HUES64 (cell line): Measurements from ENCODE around the gene ALKBH6.
"Not testable (repeated sequence)": the region's sequence is repeated elsewhere in the genome, so short reads cannot be mapped to it uniquely, and the experiment has no call there.

Source experiments
- H3K27ac ChIP-seq: 2 replicates; pipeline ENCODE4 v1.7.0; 2013; ENCODE audit warnings: low read depth, low read length, inconsistent platforms
- H3K27me3 ChIP-seq: 2 replicates; pipeline ENCODE4 v1.6.1; 2013; ENCODE audit warnings: mild to moderate bottlenecking, low read length; ENCODE audit not compliant: insufficient read depth
- H3K36me3 ChIP-seq: 2 replicates; pipeline ENCODE4 v1.6.1; 2013; ENCODE audit warnings: mild to moderate bottlenecking, low read length; ENCODE audit not compliant: insufficient read depth
- H3K4me1 ChIP-seq: 2 replicates; pipeline ENCODE4 v1.6.1; 2013; ENCODE audit warnings: mild to moderate bottlenecking, low read length, moderate library complexity; ENCODE audit not compliant: insufficient read depth
- H3K4me3 ChIP-seq: 2 replicates; pipeline ENCODE4 v1.5.1; 2013; ENCODE audit warnings: mild to moderate bottlenecking, low read length, moderate library complexity
- H3K9ac ChIP-seq: 2 replicates; pipeline ENCODE4 v1.6.1; 2013; ENCODE audit warnings: mild to moderate bottlenecking, low read depth, low read length
- H3K9me3 ChIP-seq: 2 replicates; pipeline ENCODE4 v1.6.1; 2013; ENCODE audit warnings: low read depth, low read length; ENCODE audit not compliant: insufficient read depth
- WGBS: fragments of 150-250, 120-280 bp; methylation state at CpG from one replicate; pipeline ENCODE4 v1.1.7; 2013; ENCODE audit warnings: missing lambda C conversion rate; 5-methylcytosine and 5-hydroxymethylcytosine counted together

ALKBH6 gene

DNA sequence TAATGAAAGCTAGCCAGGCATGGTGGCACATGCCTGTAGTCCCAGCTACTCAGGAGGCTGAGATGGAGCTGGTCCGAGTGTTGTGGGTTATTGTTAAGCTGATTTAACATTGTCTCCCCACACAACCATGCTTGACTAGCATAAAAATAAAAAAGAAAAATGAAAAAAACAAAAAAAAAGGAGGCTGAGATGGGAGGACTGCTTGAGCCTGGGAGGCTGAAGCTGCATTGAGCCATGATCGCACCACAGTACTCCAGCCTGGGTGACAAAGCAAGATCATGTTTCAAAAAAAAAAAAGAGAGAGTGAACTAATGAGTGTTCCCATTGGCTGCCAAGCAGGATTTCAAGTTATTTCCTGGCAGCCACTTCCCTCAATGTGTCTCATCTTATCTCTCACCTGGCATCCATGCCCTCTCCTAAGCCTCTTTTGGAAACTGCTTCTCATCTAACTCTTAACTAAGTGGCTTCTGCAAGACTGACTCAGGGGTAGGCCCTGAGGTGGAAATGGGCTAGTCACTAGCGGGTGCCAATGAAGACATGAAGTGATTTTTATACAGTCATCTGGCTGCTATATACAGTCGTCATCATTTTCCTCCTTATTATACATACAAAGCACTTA lies 35.2 kb upstream of the ALKBH6 start:
- Histone ChIP-seq H3K4me1 (peaks cover 4% of the 10 kb centered on the region; the same call in 1 of the 2 replicates), H3K36me3 (no peaks in the 10 kb centered on the region), H3K4me3 (no peak overlapping the region), H3K27me3 (no peaks in the 10 kb centered on the region), H3K27ac (no peak overlapping the region), H3K9ac (no peak overlapping the region), H3K9me3 (no peaks in the 10 kb centered on the region)
- 83% methylated on average over 2 of the region's 4 CpGs for WGBS

DNA sequence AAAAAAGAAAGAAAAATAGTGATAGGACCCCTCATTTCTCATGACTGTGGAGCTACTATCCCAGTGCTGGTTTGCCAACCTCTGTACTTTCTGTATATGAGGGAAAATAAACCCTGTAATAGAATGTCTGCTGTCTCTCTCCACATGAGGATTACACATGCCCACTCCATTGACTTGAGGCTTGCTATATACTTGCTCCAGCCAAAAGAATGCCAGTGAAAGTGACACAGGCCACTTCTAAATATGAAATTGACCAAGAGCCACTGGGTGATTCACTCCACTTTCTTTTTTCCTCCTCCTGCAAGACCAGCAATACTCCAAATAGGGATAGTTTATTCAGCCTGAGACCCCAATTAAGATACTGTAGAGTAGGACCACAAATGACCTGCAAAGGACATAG lies 33.8 kb upstream of the ALKBH6 start:
- H3K27ac ChIP-seq, result no peak overlapping the region
- no peak overlapping the region for H3K4me3 ChIP-seq
- H3K9ac ChIP-seq, result no peak overlapping the region
- H3K36me3 ChIP-seq, result no peaks in the 10 kb centered on the region
- no peaks in the 10 kb centered on the region for H3K4me1 ChIP-seq
- no peaks in the 10 kb centered on the region for H3K27me3 ChIP-seq
- no peaks in the 10 kb centered on the region for H3K9me3 ChIP-seq

DNA sequence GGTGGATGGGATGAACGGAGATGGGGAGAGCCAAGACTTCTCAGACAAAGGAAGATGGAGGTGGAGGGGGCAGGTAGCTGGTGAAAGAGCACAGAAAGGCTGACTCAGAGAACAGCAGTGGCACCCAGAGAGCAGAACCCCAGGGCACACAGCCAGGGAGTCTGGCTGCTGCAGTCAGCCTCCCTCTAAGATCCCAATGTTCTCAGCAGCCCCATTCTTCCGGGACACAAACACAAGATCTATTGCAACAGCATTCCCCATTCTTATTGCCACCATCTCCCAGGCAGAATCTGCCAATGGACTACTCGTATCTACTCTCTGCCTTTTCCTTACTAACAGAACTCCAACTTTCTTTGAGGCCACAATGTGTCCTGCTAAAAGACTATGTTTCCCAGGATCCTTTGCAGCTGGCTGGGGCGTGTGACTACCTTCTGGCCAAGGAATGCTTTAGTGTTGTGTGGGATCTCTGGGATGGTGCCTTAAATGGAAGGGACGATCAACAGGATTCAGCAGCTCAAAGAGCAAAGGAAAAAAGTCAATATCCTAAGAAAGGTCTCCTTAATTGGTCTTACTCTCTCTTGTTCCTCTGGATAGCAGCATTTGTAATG lies 32.5 kb upstream of the ALKBH6 start:
- 80% methylated on average over 5 of the region's 5 CpGs for WGBS
- Histone ChIP-seq H3K27ac (no peak overlapping the region), H3K4me3 (no peak overlapping the region), H3K4me1 (peaks cover 3% of the 10 kb centered on the region), H3K9me3 (no peaks in the 10 kb centered on the region), H3K36me3 (no peaks in the 10 kb centered on the region), H3K9ac (no peak overlapping the region), H3K27me3 (no peaks in the 10 kb centered on the region)

DNA sequence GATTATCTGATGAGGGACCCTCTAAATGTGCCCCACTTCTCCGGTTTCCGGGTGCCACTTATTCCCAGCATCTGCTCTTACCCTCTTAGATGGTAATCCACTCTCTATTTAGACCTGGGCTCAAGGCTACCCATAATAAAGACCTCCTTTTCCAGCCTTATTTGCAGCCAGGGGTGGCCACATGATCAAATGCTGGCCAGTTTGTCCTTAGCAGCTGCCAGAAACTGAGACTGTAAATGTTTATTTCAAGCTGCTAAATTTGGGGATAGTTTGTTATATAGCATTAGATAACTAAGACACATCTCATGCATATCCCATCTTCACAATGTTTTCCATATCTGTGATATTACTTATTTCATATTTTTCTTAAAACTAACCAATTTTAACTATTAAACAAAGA lies 29.9 kb upstream of the ALKBH6 start:
- H3K27me3 ChIP-seq, result no peaks in the 10 kb centered on the region
- no peaks in the 10 kb centered on the region for H3K36me3 ChIP-seq
- peaks cover 7% of the 10 kb centered on the region for H3K4me1 ChIP-seq
- no peak overlapping the region for H3K9ac ChIP-seq
- WGBS, result 98% methylated on average over 2 of the region's 2 CpGs
- no peak overlapping the region for H3K27ac ChIP-seq
- no peaks in the 10 kb centered on the region for H3K9me3 ChIP-seq
- no peak overlapping the region for H3K4me3 ChIP-seq

DNA sequence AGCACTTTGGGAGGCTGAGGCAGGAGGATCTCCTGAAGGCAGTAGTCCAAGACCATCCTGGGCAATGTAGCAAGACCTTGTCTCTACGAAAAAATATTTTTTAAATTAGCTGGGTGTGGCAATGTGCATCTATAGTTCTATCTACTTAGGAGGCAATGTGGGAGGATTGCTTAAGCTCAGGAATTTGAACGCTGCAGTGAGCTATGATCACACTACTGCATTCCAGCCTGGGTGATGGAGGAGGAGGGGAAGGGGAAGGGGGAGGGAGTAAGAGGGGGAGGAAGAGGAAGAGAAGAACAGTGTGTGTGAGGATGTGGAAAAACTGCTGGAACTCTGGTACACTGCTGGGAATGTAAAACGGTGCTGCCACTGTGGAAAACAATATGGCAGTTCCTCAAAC lies 27.8 kb upstream of the ALKBH6 start:
- H3K27ac ChIP-seq, result no peak overlapping the region
- H3K36me3 ChIP-seq, result no peaks in the 10 kb centered on the region
- H3K27me3 ChIP-seq, result no peaks in the 10 kb centered on the region
- WGBS, result 34% methylated on average over 3 of the region's 3 CpGs
- peaks cover 7% of the 10 kb centered on the region for H3K4me1 ChIP-seq
- H3K9ac ChIP-seq, result no peak overlapping the region
- H3K9me3 ChIP-seq, result no peaks in the 10 kb centered on the region
- no peak overlapping the region for H3K4me3 ChIP-seq

DNA sequence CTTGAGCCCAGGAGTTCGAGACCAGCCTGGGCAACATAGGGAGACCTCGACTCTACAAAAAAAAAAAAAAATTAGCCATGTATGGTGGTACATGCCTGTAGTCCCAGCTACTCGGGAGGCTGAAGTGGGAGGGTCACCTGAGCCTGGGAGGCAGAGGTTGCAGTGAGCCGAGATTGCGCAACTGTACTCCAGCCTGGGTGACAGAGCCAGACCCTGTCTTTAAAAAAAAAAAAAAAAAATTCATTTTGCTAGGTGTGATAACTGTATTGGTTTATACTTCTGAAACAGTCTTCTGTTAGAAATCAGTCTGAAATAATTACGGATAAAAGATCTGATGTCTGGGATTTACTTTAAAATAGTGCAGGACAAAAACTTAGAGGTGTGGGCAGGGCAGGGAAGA lies 27.1 kb upstream of the ALKBH6 start:
- WGBS, result 90% methylated on average over 6 of the region's 6 CpGs
- not testable (repeated sequence) for H3K9me3 ChIP-seq, H3K4me3 ChIP-seq, H3K27me3 ChIP-seq, H3K27ac ChIP-seq, H3K4me1 ChIP-seq, H3K9ac ChIP-seq, H3K36me3 ChIP-seq

DNA sequence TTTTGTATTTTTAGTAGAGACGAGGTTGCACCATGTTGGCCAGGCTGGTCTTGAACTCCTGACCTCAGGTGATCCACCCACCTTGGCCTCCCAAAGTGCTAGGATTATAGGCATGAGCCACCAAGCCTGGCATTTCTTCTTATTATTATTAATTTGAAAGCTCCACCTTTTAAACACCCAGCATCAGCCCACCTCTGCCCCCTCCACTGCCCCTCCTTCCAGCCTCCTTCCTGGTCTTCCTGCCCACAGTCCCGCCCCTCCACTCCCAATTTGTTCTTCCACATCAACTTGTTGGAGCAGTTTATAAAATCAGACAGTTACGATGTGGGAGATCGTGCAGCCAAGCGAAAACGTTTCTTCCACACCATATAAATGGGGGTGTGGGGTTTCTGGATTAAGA lies 26.5 kb upstream of the ALKBH6 start:
- Histone ChIP-seq H3K9me3 (no peaks in the 10 kb centered on the region), H3K9ac (no peak overlapping the region), H3K27me3 (no peaks in the 10 kb centered on the region), H3K36me3 (no peaks in the 10 kb centered on the region), H3K4me3 (no peak overlapping the region), H3K27ac (no peak overlapping the region), H3K4me1 (peaks cover 7% of the 10 kb centered on the region)
- 88% methylated on average over 2 of the region's 6 CpGs for whole genome bisulfite sequencing

DNA sequence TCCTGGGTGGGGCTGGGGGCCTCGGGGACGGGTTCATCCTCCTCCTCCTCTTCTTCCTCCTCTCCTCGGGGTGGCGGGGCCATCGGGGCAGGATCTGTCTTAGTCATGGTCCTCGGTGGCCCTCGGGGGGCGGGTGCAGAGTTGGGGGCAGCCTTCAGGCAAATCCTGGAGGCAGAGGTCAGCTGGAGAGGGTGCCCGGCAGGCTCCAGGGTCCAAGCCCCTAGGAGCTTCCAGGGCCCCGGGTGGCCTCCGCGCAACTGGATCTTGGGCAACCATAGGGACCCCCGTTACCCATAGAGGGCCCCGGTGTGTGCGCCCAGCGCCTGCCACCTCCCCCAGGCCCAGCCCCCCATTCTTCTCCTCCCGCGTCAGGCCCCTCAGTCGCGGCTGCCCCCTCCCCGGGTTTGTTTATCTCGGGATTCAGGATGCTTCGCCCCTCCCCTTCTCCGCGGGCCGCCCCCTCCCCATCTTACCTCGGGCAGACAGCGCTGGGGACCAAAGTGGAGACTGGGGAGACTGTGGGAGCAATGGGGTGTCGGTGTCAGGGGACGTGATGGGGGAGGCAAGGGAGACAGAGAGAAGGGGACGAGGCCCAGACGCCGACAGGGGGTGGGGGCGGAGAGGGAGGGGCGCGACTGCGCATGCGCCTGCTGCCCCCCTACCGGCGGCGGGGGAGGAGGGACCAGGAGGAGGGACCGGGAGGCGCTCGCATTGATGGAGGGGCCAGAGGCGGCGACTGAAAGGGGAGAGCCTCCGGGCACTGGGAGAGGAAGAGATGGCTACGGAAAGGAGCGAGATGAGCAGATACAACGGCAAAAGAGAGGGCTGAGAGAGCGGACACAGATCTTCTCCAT lies 18.5 kb upstream of the ALKBH6 start, which contains the start of gene CLIP3:
Gene CLIP3 (minus strand): TSS at position 623 of the 854 bp plus-strand sequence. CDS start 516 bp downstream, at position 107.
- Histone ChIP-seq H3K4me3 (peak within 1 kb of the TSS; percentile 73), H3K9ac (0 out of 2 replicates have a peak within 1 kb of the TSS, but pooled peaks have one; percentile 46)

DNA sequence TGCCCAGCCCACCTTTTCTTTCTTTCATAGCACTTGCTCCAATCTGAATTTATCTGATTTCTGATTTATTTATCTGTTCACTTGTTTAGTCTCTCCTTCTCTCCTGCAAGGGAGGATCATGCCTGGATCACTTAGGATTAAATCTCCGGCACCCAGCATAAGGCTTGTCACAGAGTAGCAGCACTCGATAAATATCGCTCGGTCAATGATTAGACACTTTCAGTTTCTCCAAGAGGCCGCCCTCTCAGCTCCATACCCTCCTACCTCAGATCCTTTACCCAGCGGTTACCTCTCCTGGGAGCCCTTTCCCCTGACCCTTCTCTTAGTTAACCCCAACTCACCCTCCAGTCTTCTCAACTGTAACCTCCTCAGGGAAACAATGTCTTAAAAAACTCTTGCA lies 17.3 kb upstream of the ALKBH6 start:
- H3K27me3 ChIP-seq, result no peaks in the 10 kb centered on the region
- no peak overlapping the region for H3K27ac ChIP-seq
- H3K36me3 ChIP-seq, result peaks cover 10% of the 10 kb centered on the region
- 88% methylated on average over 6 of the region's 6 CpGs for WGBS
- H3K4me1 ChIP-seq, result peaks cover 5% of the 10 kb centered on the region; the same call in 1 of the 2 replicates
- H3K9me3 ChIP-seq, result no peaks in the 10 kb centered on the region
- no peak overlapping the region for H3K9ac ChIP-seq
- no peak overlapping the region for H3K4me3 ChIP-seq

More for the DNA sequence above, 18.5 kb upstream of the ALKBH6 start, which contains the start of gene CLIP3:
- H3K4me1 ChIP-seq, result peaks cover 5% of the 10 kb centered on the region; the same call in 1 of the 2 replicates
- WGBS, result 4% methylated on average over 50 of the region's 51 CpGs
- no peak within 1 kb of the TSS for H3K27ac ChIP-seq
- 0 out of 2 replicates have a peak, but pooled peaks cover 2% of the 10 kb centered on the region for H3K36me3 ChIP-seq
- H3K9me3 ChIP-seq, result no peaks in the 10 kb centered on the region
- no peaks in the 10 kb centered on the region for H3K27me3 ChIP-seq

DNA sequence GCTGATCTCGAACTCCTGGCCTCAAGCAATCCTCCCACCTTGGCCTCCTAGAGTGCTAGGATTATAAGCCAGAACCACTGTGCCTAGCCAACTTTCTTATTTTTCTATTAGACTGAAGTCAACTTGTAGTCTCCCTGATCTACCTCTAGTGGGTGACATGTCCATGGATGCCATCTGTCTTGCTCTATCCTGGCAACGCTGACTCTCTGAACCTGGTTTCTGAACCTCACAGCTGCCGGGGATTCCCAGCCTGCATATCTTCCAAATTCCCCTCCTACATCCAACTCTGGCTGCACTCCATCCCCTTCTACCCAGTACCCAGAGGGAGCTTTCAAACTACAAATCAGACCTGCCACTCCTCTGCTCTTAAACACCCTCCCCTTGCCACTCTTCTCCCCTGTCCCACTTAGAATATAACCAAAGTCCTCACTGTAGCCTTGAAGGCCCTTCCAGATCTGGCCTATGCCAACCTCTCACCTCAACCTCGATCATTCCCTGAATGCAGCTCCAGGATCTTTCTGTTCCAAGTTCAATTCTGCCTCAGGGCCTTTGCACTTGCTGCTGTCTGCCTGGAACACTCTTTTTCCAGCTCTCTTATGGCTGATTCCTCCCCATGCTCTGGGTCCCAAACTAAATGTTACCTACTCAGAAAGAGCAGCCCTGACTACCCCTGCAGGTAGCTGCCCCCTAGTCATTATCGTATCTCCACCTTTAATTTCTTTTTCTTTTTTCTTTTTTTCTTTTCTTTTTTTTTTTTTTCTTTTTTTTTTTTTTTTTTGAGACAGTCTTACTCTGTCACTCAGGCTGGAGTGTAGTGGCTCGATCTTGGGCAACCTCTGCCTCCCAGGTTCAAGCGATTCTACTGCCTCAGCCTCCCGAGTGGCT lies 16.5 kb upstream of the ALKBH6 start:
- H3K27me3 ChIP-seq, result no peaks in the 10 kb centered on the region
- no peak overlapping the region for H3K27ac ChIP-seq
- no peak overlapping the region for H3K9ac ChIP-seq
- no peak overlapping the region for H3K4me3 ChIP-seq
- WGBS, result 93% methylated on average over 8 of the region's 8 CpGs
- no peaks in the 10 kb centered on the region for H3K9me3 ChIP-seq
- H3K4me1 ChIP-seq, result peaks cover 5% of the 10 kb centered on the region; the same call in 1 of the 2 replicates
- H3K36me3 ChIP-seq, result peaks cover 15% of the 10 kb centered on the region
